GM12875 (cell line): Measurements from ENCODE around the gene CD81.

Experiments
- H3K4me3 ChIP-seq: one replicate; pipeline ENCODE4 v1.5.1; 2011; ENCODE audit warnings: low read depth, low read length, control low read depth
- TF ChIP-seq, protein P1 (sequence below): IDR thresholded peaks from 2 replicates; pipeline ENCODE4 v1.5.1; 2011; ENCODE audit warnings: low read depth, mild to moderate bottlenecking, control low read depth, inconsistent platforms, low read length, moderate library complexity, borderline replicate concordance; ENCODE audit not compliant: insufficient read depth

CD81 gene

DNA sequence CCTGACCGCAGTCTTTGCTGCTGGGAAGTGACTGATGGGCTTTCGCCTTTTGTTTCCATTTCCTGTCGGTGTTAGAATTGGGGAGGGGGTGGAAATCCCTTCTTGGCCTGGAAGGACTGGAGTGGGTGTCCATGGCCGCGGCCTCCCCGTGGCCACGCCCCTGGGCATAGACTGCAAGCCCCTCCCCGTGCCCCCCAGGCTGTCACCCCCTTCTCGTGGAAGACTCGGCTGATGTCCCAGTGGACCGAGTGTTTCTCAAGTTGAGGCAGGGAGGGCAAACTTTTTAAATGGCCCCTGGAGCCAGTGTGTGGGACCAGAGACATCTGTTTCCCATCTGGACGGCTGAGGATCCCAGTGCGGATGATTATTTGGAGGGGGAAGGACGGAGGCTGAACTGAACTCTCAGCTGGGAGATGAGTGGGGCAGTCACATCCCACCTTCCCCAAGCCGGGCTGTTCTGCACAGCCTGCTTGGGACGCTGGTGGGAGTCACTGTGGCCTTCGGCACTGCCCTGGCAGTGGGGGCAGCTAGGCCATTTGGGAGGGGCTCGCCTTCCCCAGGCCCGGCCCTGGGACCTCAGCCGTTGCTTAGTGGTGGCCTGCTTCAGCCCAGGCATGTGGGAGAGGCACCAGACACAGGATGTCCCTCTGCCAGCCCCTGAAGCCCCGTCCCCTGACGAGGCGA, 1.6 kb downstream of the CD81 start:
- peak overlapping the region; percentile 92 for H3K4me3 ChIP-seq
- TF ChIP-seq, protein P1, sequence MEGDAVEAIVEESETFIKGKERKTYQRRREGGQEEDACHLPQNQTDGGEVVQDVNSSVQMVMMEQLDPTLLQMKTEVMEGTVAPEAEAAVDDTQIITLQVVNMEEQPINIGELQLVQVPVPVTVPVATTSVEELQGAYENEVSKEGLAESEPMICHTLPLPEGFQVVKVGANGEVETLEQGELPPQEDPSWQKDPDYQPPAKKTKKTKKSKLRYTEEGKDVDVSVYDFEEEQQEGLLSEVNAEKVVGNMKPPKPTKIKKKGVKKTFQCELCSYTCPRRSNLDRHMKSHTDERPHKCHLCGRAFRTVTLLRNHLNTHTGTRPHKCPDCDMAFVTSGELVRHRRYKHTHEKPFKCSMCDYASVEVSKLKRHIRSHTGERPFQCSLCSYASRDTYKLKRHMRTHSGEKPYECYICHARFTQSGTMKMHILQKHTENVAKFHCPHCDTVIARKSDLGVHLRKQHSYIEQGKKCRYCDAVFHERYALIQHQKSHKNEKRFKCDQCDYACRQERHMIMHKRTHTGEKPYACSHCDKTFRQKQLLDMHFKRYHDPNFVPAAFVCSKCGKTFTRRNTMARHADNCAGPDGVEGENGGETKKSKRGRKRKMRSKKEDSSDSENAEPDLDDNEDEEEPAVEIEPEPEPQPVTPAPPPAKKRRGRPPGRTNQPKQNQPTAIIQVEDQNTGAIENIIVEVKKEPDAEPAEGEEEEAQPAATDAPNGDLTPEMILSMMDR: no peak

DNA sequence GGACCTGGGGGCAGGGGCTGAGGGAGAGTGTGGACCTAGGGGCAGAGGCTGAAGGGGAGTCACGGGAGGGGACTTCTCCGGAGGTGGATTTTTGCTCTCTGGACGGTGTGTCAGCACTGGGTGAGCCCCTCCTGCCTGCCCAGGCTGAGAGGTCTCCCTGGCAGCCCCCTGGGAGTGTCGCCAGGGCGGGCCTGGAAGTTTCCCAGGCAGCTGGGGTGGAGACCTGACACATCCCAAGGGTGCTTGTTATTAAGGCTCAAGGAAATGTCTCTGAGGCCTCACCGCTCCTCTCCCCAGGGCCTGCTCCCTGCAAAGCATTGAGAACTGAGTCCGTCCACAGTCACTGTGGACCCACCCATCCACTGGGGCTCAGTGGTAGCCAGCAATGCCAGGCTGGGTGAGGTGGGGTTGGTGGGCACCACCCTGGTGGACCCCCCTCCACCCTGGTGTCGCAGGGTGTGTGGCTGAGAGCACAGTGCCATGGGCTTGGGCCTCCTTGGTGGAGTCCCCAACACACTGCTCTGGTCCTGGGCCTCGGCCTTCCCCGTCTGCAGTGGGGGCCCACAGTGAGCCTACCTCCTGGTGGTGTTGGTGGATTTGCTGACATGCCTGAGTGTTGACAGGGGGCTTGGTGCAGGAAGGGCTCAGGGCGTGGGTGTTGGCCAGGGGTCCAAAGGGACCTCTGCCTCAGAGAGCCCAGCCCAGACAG, 2.5 kb downstream of the CD81 start:
- H3K4me3 ChIP-seq: peak overlapping the region; percentile 92
- TF ChIP-seq, protein P1: no peak

- H3K4me3 ChIP-seq: peak overlapping the region; percentile 92
- TF ChIP-seq, protein P1: no peak
These were observed 3.3 kb downstream of the CD81 start for GRCh38 chr11:2380396-2380795.

- H3K4me3 ChIP-seq: peak overlapping the region; percentile 92
- TF ChIP-seq, protein P1: no peak
These were observed 3.8 kb downstream of the CD81 start for GRCh38 chr11:2380807-2381350.

DNA sequence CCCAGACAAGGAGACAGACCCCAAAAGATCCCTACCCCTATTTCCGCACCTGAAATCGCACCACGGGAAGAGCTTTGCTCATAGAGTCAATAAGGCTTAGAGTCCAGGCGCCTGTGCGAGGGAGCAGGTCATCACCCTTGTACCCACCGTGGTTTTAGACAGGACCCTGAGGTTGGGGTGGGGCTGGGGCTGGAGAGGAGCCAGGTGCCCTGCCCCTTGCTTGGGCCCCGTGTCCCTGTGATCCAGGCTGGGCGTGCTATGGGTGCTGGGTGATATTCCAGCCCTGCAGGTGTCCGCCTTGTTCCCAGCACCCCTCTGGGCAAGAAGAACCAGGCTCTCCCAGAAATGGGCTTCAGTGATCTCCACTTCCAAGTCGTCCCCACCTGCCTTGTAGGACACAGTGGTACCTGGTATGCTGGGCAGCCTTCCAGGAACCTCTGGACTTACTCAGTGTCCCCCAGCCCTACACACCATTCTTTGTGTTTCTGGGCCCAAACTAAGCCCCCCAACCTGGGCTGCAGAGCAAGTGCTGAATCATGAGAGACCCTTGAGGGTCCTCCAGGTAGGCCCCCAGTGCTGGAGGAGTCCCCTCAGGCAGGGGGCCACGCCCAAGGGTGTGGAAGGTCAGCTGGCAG, 4.5 kb downstream of the CD81 start:
- TF ChIP-seq, protein P1: no peak
- H3K4me3 ChIP-seq: no peak overlapping the region

DNA sequence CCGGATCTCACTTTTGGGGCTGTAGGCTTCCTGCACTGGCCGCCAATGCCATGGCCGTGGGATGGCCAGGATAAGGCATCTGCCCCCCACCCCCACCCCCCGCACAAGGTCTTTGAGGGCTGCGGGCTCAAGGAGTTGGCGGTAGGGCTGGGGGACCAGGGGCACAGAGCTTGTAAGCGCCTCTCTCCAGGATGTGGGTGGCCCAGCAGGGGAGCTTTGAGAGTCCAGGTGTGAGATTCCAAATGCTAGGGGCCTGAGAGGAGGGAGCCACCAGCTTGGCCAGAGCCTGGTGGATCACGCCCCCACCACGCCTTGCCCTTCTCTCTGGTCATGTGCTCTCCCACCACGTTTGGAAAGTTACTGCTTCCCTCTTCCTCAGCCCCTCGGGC, 5.0 kb downstream of the CD81 start:
- H3K4me3 ChIP-seq: no peak overlapping the region
- TF ChIP-seq, protein P1: no peak
